ENCODE results near the gene SURF1.

Gene SURF1

GRCh38 chr9:133354766-133355165, 1.5 kb downstream of the SURF1 start:
- no peak for DNase-seq (ENCODE audit: extremely low read depth, low read depth)
- peak overlapping the region; percentile 88 for H3K4me3 ChIP-seq (replicated peaks; ENCODE audit: low read depth, low read length)
- TF ChIP-seq CTCF (IDR thresholded peaks at IDR 0.05; ENCODE audit: low read depth, low read length, missing control alignments): no peak

GRCh38 chr9:133353548-133353947, 2.7 kb downstream of the SURF1 start:
- H3K4me3 ChIP-seq (replicated peaks; ENCODE audit: low read depth, low read length): no peak overlapping the region
- no peak for TF ChIP-seq CTCF (IDR thresholded peaks at IDR 0.05; ENCODE audit: low read depth, low read length, missing control alignments)
- DNase-seq (ENCODE audit: extremely low read depth, low read depth): no peak

- DNase-seq (ENCODE audit: extremely low read depth, low read depth): no peak
- TF ChIP-seq CTCF (IDR thresholded peaks at IDR 0.05; ENCODE audit: low read depth, low read length, missing control alignments): no peak
- no peak overlapping the region for H3K4me3 ChIP-seq (replicated peaks; ENCODE audit: low read depth, low read length)
These were observed 3.5 kb downstream of the SURF1 start for GRCh38 chr9:133352635-133353340.

- TF ChIP-seq CTCF (IDR thresholded peaks at IDR 0.05; ENCODE audit: low read depth, low read length, missing control alignments): peak; percentile 78
- no peak overlapping the region for H3K4me3 ChIP-seq (replicated peaks; ENCODE audit: low read depth, low read length)
- DNase-seq (ENCODE audit: extremely low read depth, low read depth): peak; percentile 56
These were observed 4.2 kb downstream of the SURF1 start for GRCh38 chr9:133351908-133352634.

GRCh38 chr9:133351526-133351907, 4.8 kb downstream of the SURF1 start:
- TF ChIP-seq CTCF (IDR thresholded peaks at IDR 0.05; ENCODE audit: low read depth, low read length, missing control alignments): no peak
- H3K4me3 ChIP-seq (replicated peaks; ENCODE audit: low read depth, low read length): no peak overlapping the region

GRCh38 chr9:133349965-133350616, 6.2 kb downstream of the SURF1 start:
- peak overlapping the region; percentile 100 for H3K4me3 ChIP-seq (replicated peaks; ENCODE audit: low read depth, low read length)
- TF ChIP-seq CTCF (IDR thresholded peaks at IDR 0.05; ENCODE audit: low read depth, low read length, missing control alignments): no peak
- DNase-seq (ENCODE audit: extremely low read depth, low read depth): no peak

More at GRCh38 chr9:133351526-133351907, 4.8 kb downstream of the SURF1 start:
- DNase-seq (ENCODE audit: extremely low read depth, low read depth): no peak
